ENCODE data around the gene ARSB. TPM values are rescaled to one million over a fixed set of nuclear protein-coding genes. Genes with fewer than 3 reads are reported as not detected.

Gene ARSB
- total RNA-seq, 2 experiments from 2014 or later = 7.0 to 7.1 TPM

DNA sequence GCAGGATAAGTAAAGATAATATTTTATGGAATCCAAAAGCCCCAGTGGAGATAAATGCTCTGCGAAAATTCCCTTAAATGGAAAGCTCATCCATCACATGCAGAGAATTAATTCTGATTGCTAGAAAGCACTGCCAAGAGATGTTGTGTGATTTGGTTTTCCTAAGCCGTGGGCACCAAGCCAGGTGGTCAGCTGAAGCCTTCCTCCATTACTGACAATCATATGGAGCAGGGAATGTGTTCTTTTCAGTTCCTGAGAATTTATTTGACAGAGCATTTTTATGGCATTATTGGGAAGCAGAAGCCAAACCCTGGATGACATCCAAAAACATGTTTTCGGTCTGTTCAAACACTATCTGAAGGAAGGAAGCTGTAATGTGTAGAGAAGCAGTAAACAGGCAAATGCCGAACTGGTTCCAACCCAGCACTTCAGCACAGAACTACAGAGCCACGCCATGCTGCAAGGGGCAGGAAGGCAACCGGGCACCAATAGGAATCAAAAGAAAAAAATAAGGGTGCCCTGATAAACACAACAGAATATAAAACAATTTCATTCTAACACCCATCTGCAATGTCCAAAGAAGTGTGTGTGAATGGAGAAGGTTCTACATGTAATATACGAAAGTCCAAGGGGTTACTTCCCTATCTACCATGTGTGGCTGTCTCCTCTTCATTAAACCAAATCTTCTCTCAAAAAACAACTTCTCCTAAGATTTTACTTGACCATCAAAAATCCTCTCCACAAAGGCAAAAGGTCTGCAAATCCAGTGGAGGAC lies 12.3 kb downstream of the ARSB start:
- peaks cover 3% of the 10 kb centered on the region for H3K36me3 Mint-ChIP-seq (ENCODE audit: low read depth)
- CTCF ChIA-PET = interaction anchor here (0.6 kb wide), 1 partner anchor 224 kb away, joined by 3 read pairs; no protein-coding TSS in a partner anchor
- no peak for DNase-seq
- H3K4me3 Mint-ChIP-seq = no peak overlapping the region
- no peaks in the 10 kb centered on the region for H3K9me3 Mint-ChIP-seq
- no peaks in the 10 kb centered on the region for H3K27me3 Mint-ChIP-seq (ENCODE audit: low read depth)
- H3K27ac Mint-ChIP-seq = no peak overlapping the region
- intact Hi-C loops (cut with micrococcal nuclease) = no loop called here
- H3K4me1 Mint-ChIP-seq (ENCODE audit: low read depth) = no peaks in the 10 kb centered on the region

GRCh38 chr5:78971998-78972397 lies 13.1 kb downstream of the ARSB start:
- Mint-ChIP-seq H3K9me3 (no peaks in the 10 kb centered on the region), H3K36me3 (ENCODE audit: low read depth) (peaks cover 3% of the 10 kb centered on the region), H3K4me1 (ENCODE audit: low read depth) (no peaks in the 10 kb centered on the region), H3K27me3 (ENCODE audit: low read depth) (no peaks in the 10 kb centered on the region), H3K4me3 (no peak overlapping the region), H3K27ac (no peak overlapping the region)
- intact Hi-C loops (cut with micrococcal nuclease) = no loop called here
- CTCF ChIA-PET = interaction anchor here (0.6 kb wide), 1 partner anchor 291 kb away, joined by 3 read pairs; no protein-coding TSS in a partner anchor
- no peak for DNase-seq

DNA sequence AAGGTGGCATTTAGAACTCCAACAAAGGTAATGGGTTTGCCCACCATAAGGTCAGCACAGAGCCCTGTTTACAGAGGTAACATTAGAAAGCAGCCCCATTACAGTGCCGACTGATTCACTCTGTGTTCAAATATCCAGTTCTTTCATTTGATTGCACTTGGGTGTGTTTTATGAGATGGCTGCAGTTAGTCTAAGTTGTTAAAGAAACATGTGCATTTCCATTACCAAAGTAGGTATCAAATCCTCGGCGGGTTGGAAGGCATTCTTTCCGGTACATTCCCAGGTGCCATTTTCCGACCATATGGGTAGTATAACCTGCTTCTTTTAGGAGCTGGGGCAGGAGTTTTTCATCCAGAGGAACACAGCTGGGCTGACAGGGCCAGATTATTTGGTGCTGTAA lies 16.3 kb downstream of the ARSB start:
- intact Hi-C loops (cut with micrococcal nuclease) = loop anchor here (5.0 kb wide), 2 partner anchors 81 to 431 kb away; no protein-coding TSS in a partner anchor
- Mint-ChIP-seq H3K27me3 (ENCODE audit: low read depth) (no peaks in the 10 kb centered on the region), H3K27ac (no peak overlapping the region), H3K4me1 (ENCODE audit: low read depth) (no peaks in the 10 kb centered on the region), H3K36me3 (ENCODE audit: low read depth) (peaks cover 10% of the 10 kb centered on the region), H3K9me3 (no peaks in the 10 kb centered on the region), H3K4me3 (no peak overlapping the region)
- CTCF ChIA-PET = no interaction called here
- no peak for DNase-seq

GRCh38 chr5:78964889-78965288 lies 20.2 kb downstream of the ARSB start:
- CTCF ChIA-PET = interaction anchor here (0.7 kb wide), 1 partner anchor 18 kb away, joined by 3 read pairs; no protein-coding TSS in a partner anchor
- no peak for DNase-seq
- Mint-ChIP-seq H3K36me3 (ENCODE audit: low read depth) (peaks cover 19% of the 10 kb centered on the region), H3K4me3 (no peak overlapping the region), H3K27ac (no peak overlapping the region), H3K4me1 (ENCODE audit: low read depth) (no peaks in the 10 kb centered on the region), H3K27me3 (ENCODE audit: low read depth) (no peaks in the 10 kb centered on the region), H3K9me3 (no peaks in the 10 kb centered on the region)
- intact Hi-C loops (cut with micrococcal nuclease) = loop anchor here (2.0 to 5.0 kb wide), 3 partner anchors 78 to 644 kb away; no protein-coding TSS in a partner anchor

DNA sequence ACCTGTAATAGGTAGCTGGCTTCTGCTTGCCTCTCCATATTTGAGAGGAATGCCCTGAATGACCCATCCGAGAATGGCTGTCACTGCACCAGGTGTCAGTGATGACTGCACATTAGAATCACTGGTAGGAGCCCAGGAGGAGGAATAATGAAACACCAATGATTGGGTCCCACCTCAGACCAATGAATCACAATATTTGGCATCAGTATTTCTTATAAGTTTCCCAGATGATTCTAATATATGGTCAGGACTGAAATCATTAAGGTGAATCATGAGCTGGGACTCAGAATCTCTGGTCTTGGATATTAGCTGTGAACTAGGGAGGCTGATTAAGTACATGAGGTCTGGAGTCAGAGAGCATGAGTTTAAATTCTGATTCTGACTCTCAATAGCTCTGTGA lies 23.4 kb downstream of the ARSB start:
- Mint-ChIP-seq H3K9me3 (no peaks in the 10 kb centered on the region), H3K36me3 (ENCODE audit: low read depth) (peaks cover 16% of the 10 kb centered on the region), H3K27me3 (ENCODE audit: low read depth) (no peaks in the 10 kb centered on the region), H3K4me1 (ENCODE audit: low read depth) (no peaks in the 10 kb centered on the region), H3K4me3 (no peak overlapping the region), H3K27ac (no peak overlapping the region)
- intact Hi-C loops (cut with micrococcal nuclease) = no loop called here
- DNase-seq = no peak
- CTCF ChIA-PET = no interaction called here

GRCh38 chr5:78959767-78960166 lies 25.3 kb downstream of the ARSB start:
- Mint-ChIP-seq H3K4me1 (ENCODE audit: low read depth) (no peaks in the 10 kb centered on the region), H3K4me3 (no peak overlapping the region), H3K9me3 (no peaks in the 10 kb centered on the region), H3K27ac (no peak overlapping the region), H3K36me3 (ENCODE audit: low read depth) (peaks cover 26% of the 10 kb centered on the region), H3K27me3 (ENCODE audit: low read depth) (no peaks in the 10 kb centered on the region)
- DNase-seq = no peak
- intact Hi-C loops (cut with micrococcal nuclease) = no loop called here
- CTCF ChIA-PET = no interaction called here

GRCh38 chr5:78958672-78959445 lies 26.3 kb downstream of the ARSB start:
- Mint-ChIP-seq H3K9me3 (no peaks in the 10 kb centered on the region), H3K27me3 (ENCODE audit: low read depth) (no peaks in the 10 kb centered on the region), H3K27ac (no peak overlapping the region), H3K4me3 (no peak overlapping the region), H3K4me1 (ENCODE audit: low read depth) (no peaks in the 10 kb centered on the region), H3K36me3 (ENCODE audit: low read depth) (peaks cover 21% of the 10 kb centered on the region)
- CTCF ChIA-PET = no interaction called here
- DNase-seq = no peak
- intact Hi-C loops (cut with micrococcal nuclease) = no loop called here

DNA sequence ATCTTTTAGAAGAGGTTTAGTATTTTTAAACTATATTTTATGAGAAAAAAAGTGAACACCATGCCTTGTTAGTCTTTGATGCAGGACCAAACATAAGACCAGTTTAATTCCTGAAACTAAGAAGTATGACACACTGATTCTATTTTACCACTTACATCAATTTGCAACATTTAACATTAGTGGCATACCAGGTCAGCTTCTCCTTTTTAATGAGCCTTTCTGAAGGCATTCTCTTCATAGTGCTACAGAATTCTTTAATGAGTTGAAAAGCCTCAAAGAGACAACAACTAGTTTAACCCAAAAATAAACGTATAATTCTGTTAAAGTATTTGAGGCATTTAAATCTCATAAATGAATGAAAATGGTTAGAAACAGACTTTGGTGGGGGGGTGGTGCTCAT lies 28.2 kb downstream of the ARSB start:
- H3K9me3 Mint-ChIP-seq = no peaks in the 10 kb centered on the region
- H3K27ac Mint-ChIP-seq = no peak overlapping the region
- H3K4me1 Mint-ChIP-seq (ENCODE audit: low read depth) = peaks cover 4% of the 10 kb centered on the region
- no peak overlapping the region for H3K4me3 Mint-ChIP-seq
- DNase-seq = no peak
- CTCF ChIA-PET = no interaction called here
- H3K36me3 Mint-ChIP-seq (ENCODE audit: low read depth) = peaks cover 16% of the 10 kb centered on the region
- no peaks in the 10 kb centered on the region for H3K27me3 Mint-ChIP-seq (ENCODE audit: low read depth)
- intact Hi-C loops (cut with micrococcal nuclease) = no loop called here

- Mint-ChIP-seq H3K27me3 (ENCODE audit: low read depth) (no peaks in the 10 kb centered on the region), H3K36me3 (ENCODE audit: low read depth) (peaks cover 16% of the 10 kb centered on the region), H3K9me3 (no peaks in the 10 kb centered on the region), H3K4me1 (ENCODE audit: low read depth) (peaks cover 4% of the 10 kb centered on the region), H3K27ac (no peak overlapping the region), H3K4me3 (no peak overlapping the region)
- intact Hi-C loops (cut with micrococcal nuclease) = no loop called here
- CTCF ChIA-PET = interaction anchor here (0.7 kb wide), 1 partner anchor 181 kb away, joined by 3 read pairs; no protein-coding TSS in a partner anchor
- no peak for DNase-seq
These were observed 31.9 kb downstream of the ARSB start for GRCh38 chr5:78953092-78953800.

- no peak overlapping the region for H3K27ac Mint-ChIP-seq
- CTCF ChIA-PET = no interaction called here
- no peak for DNase-seq
- intact Hi-C loops (cut with micrococcal nuclease) = no loop called here
- no peaks in the 10 kb centered on the region for H3K36me3 Mint-ChIP-seq (ENCODE audit: low read depth)
- H3K4me1 Mint-ChIP-seq (ENCODE audit: low read depth) = no peaks in the 10 kb centered on the region
- H3K9me3 Mint-ChIP-seq = no peaks in the 10 kb centered on the region
- no peaks in the 10 kb centered on the region for H3K27me3 Mint-ChIP-seq (ENCODE audit: low read depth)
- H3K4me3 Mint-ChIP-seq = no peak overlapping the region
These were observed 54.4 kb downstream of the ARSB start for GRCh38 chr5:78930721-78931120.

DNA sequence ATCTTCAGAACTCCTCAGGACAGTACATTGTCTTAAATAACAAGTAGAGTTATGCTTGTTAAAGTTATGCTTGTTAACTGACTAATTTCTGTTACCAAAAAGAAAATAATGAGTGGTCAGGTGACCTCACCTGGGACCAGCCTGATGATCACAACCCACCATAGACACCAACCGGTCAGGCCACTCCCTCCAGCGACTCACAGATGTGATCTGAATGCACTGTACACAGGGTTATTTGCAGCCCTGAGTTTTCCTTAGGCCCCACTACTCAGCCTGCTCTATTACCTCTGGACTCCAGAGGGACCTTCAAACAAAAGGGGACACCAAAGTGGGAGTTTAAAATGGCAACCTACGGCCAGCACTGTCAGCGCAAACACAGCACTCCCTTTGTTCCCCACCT lies 55.3 kb downstream of the ARSB start:
- H3K27me3 Mint-ChIP-seq (ENCODE audit: low read depth) = no peaks in the 10 kb centered on the region
- H3K9me3 Mint-ChIP-seq = no peaks in the 10 kb centered on the region
- H3K36me3 Mint-ChIP-seq (ENCODE audit: low read depth) = no peaks in the 10 kb centered on the region
- H3K27ac Mint-ChIP-seq = no peak overlapping the region
- no peak overlapping the region for H3K4me3 Mint-ChIP-seq
- CTCF ChIA-PET = no interaction called here
- intact Hi-C loops (cut with micrococcal nuclease) = no loop called here
- no peak for DNase-seq
- H3K4me1 Mint-ChIP-seq (ENCODE audit: low read depth) = no peaks in the 10 kb centered on the region

DNA sequence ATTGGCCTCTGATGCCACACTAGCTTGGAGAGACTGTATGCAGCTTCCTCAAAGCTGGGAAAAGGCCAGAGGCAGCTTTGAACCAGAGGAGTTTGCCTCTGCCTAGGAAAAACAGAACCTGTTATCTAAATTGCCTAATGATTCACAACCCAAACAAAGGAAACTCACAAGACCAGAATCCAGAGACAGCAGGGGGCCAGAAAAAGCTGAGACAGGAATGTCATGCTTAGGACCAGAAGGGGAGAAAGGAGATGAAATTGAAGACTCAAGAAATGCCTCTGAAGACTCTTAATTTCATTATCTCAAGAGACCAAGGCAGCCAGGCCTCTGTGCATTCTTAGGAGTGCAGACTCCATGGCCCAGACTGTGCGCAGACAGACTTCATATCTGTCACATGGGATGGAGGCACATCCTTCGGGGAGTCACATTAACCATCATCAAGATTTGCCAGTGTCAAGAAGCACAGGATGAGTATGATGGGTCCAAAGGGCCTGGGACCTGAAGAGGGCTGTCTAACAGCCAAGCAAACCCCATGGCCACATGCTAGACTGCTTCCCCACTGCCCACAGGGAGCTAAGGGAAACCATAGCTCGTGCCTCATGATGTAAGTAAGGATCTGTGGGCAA lies 57.3 kb downstream of the ARSB start:
- Mint-ChIP-seq H3K27me3 (ENCODE audit: low read depth) (no peaks in the 10 kb centered on the region), H3K9me3 (no peaks in the 10 kb centered on the region), H3K4me1 (ENCODE audit: low read depth) (no peaks in the 10 kb centered on the region), H3K4me3 (no peak overlapping the region), H3K27ac (no peak overlapping the region), H3K36me3 (ENCODE audit: low read depth) (peaks cover 2% of the 10 kb centered on the region)
- intact Hi-C loops (cut with micrococcal nuclease) = no loop called here
- DNase-seq = no peak
- CTCF ChIA-PET = interaction anchor here (0.7 kb wide), 1 partner anchor 720 kb away, joined by 7 read pairs; no protein-coding TSS in a partner anchor
